Measurements from ENCODE around the gene SKIL. TPM values are rescaled to one million over a fixed set of nuclear protein-coding genes. Genes with fewer than 3 reads are reported as not detected.
"Not testable (repeated sequence)": the region's sequence is repeated elsewhere in the genome, so short reads cannot be mapped to it uniquely, and the experiment has no call there.

Gene SKIL
- total RNA-seq, 4 donors from 2014 or later = 44.1 to 75.4 (median 58.9) TPM

DNA sequence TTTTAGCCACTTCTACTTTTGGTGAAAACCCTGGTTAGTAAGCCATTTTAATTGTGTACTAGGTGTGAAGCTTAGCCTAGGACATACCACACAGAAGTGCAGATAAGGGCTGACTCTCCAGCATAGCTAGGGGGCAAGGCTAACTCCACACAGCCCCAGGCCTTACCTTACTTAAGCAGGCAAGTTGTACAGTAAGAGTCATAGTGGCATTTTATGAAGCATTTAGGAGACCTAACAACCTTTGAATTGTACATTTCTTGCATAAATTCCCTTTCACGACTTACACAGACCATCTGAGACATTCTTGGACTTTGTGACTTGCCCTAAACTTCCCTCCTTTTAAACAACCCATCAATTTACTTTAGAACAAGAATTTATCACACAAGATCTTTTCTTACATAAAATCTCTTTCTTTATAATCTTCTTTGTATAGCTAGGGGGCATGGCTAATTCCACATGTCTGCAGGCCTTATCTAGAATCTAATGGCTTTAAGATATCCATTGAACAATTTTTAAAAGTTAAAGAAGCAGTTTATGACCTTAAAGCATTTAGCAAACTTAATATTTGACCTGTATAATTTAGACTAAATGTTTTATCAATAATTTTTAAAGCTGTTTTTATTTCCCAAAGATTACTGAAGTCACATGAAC lies 18.7 kb upstream of the SKIL start:
- H3K9me3 ChIP-seq = no peaks in the 10 kb centered on the region
- WGBS, 2 donors = 87 to 95% methylated on average over 1 of the region's 1 CpG
- DNase-seq = no peak
- TF ChIP-seq, protein P1, sequence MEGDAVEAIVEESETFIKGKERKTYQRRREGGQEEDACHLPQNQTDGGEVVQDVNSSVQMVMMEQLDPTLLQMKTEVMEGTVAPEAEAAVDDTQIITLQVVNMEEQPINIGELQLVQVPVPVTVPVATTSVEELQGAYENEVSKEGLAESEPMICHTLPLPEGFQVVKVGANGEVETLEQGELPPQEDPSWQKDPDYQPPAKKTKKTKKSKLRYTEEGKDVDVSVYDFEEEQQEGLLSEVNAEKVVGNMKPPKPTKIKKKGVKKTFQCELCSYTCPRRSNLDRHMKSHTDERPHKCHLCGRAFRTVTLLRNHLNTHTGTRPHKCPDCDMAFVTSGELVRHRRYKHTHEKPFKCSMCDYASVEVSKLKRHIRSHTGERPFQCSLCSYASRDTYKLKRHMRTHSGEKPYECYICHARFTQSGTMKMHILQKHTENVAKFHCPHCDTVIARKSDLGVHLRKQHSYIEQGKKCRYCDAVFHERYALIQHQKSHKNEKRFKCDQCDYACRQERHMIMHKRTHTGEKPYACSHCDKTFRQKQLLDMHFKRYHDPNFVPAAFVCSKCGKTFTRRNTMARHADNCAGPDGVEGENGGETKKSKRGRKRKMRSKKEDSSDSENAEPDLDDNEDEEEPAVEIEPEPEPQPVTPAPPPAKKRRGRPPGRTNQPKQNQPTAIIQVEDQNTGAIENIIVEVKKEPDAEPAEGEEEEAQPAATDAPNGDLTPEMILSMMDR (IDR thresholded peaks at IDR 0.05) = no peak
- no peak for TF ChIP-seq POLR2A (IDR thresholded peaks at IDR 0.05)
- H3K27me3 ChIP-seq = no peaks in the 10 kb centered on the region
- H3K4me3 ChIP-seq (replicated peaks in 1 of 3) = no peak overlapping the region
- no peaks in the 10 kb centered on the region for H3K36me3 ChIP-seq
- H3K27ac ChIP-seq = no peak overlapping the region
- intact Hi-C loops (cut with DNase I) = no loop called here
- no peaks in the 10 kb centered on the region for H3K4me1 ChIP-seq

DNA sequence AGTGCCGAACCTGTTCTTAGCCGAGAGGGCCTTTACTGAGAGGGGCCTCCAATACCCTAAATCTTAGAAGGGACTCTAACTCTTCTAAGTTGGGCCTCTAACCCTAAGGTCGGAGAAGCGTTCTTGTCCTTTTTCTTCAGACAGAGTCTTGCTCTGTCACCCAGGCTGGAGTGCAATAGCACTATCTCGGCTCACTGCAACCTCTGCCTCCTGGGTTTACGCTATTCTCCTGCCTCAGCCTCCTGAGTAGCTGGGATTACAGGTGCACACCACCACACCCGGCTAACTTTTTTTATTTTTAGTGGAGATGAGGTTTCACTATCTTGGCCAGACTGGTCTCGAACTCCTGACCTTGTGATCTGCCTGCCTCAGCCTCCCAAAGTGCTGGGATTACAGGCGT lies 15.2 kb upstream of the SKIL start:
- H3K9me3 ChIP-seq; H3K27ac ChIP-seq; H3K4me1 ChIP-seq; intact Hi-C loops (cut with DNase I); DNase-seq; H3K27me3 ChIP-seq; H3K4me3 ChIP-seq (replicated peaks in 1 of 3); H3K36me3 ChIP-seq: not testable (repeated sequence)
- WGBS, 2 donors = 95 to 96% methylated on average over 9 of the region's 9 CpGs

DNA sequence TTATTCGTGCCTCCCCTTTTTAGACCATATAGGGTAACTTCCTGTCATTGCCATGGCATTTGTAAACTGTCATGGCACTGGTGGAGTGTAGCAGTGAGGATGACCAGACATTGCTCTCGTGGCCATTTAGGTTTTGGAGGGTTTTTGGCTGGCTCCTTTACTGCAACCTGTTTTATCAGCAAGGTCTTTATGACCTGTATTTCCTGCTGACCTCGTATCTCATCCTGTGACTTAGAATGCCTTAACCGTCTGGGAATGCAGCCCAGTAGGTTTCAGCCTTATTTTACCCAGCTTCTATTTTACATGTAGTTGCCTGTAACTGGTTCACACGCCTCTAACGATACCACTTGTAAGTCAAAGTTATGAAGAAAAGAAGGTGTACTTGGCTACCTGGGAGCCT lies 13.7 kb upstream of the SKIL start:
- H3K4me1 ChIP-seq; intact Hi-C loops (cut with DNase I); DNase-seq; H3K36me3 ChIP-seq; H3K4me3 ChIP-seq (replicated peaks in 1 of 3); H3K9me3 ChIP-seq; H3K27me3 ChIP-seq; H3K27ac ChIP-seq: not testable (repeated sequence)
- 64 to 77% methylated on average over 6 of the region's 6 CpGs for WGBS, 2 donors

DNA sequence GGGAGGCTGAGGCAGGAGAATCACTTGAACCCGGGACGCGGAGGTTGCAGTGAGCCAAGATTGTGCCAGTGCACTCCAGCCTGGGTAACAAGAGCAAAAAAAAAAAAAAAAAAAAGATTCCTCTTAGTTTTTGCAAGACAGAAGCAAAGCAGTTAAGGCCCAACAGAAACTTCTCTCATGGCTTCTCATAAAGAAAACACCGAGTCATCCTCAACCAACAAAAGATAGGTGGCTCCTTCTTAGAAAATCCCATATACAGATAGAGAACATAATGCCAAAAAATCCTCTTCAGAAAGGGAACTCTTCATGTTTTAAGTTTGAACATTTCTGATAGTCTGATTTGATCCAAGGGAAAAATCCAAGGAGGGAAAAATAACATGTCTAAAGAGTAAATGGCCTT lies 12.5 kb upstream of the SKIL start:
- DNase-seq = no peak
- TF ChIP-seq, protein P1 (IDR thresholded peaks at IDR 0.05) = no peak
- TF ChIP-seq POLR2A (IDR thresholded peaks at IDR 0.05) = no peak
- H3K4me3 ChIP-seq (replicated peaks in 1 of 3) = no peak overlapping the region
- no peaks in the 10 kb centered on the region for H3K4me1 ChIP-seq
- no peaks in the 10 kb centered on the region for H3K9me3 ChIP-seq
- no peak overlapping the region for H3K27ac ChIP-seq
- H3K27me3 ChIP-seq = no peaks in the 10 kb centered on the region
- intact Hi-C loops (cut with DNase I) = no loop called here
- 93 to 98% methylated on average over 4 of the region's 4 CpGs for WGBS, 2 donors
- H3K36me3 ChIP-seq = no peaks in the 10 kb centered on the region

DNA sequence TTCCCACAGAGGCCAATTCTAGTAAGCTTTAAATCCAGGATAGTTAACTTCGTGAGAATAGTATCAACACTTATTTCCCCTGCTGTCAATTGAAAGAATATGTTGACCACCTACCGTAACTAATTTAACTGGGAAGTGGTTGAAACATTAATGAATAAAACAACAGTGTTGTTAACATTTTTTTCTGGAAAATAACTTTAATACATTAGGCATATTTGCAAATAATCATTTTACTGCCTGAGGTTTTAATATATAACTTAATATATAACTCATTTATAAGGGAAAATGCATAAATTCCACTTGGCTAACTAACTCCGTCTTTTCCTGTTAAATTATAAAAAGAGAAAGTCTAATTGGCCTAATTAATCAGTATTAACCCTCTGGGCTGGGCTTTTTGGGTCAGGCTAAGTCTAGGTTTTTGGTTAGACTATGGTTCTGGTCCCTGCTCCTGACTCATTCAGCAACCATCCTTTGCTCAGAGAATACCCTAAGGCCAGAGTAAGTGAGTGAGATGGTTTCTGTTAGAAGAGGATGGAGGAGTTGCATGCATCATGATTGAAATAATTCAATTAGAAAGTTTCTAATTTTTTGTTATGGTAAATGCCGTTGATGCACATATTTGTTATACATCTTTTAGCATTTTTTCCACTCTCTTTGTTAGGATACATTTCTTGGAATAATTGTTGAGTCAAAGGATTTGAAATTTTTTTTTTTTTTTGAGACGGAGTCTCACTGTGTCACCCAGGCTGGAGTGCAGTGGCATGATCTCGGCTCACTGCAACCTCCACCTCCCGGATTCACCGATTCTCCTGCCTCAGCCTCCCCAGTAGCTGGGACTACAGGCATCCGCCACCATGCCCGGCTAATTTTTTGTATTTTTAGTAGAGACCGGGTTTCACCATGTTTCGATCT lies 10.8 kb upstream of the SKIL start:
- no peaks in the 10 kb centered on the region for H3K9me3 ChIP-seq
- H3K4me3 ChIP-seq (replicated peaks in 1 of 3) = no peak overlapping the region
- DNase-seq = no peak
- 95 to 97% methylated on average over 12 of the region's 12 CpGs for WGBS, 2 donors
- H3K36me3 ChIP-seq = no peaks in the 10 kb centered on the region
- intact Hi-C loops (cut with DNase I) = no loop called here
- peaks cover 0 to 4% of the 10 kb centered on the region in 2 donors for H3K4me1 ChIP-seq
- no peak overlapping the region for H3K27ac ChIP-seq
- H3K27me3 ChIP-seq = no peaks in the 10 kb centered on the region
- TF ChIP-seq POLR2A (IDR thresholded peaks at IDR 0.05) = no peak
- TF ChIP-seq, protein P1 (IDR thresholded peaks at IDR 0.05) = no peak

All from thyroid gland (tissue), 4 donors.